Stomach (tissue), 9 donors: ENCODE data around the gene GRIK1. TPM values are rescaled to one million over a fixed set of nuclear protein-coding genes. Genes with fewer than 3 reads are reported as not detected.

ENCODE experiments used
- DNase-seq, 2 donors: peaks; one replicate each; pipeline versions ENCODE4 v3.0.0 to v3.0.0-alpha.2; 2013 to 2019
- H3K27ac ChIP-seq, 5 donors: fragments of 200-600 bp in 4 of 5; sonication (generic) in 4 of 5; one replicate each; pipeline ENCODE4 v1.5.1; 2013 to 2019; ENCODE audit warnings: mild to moderate bottlenecking in 1 of 5, moderate library complexity in 1 of 5
- H3K27me3 ChIP-seq, 3 donors: fragments of 200-600 bp; sonication (generic); one replicate each; pipeline ENCODE4 v1.5.1; 2017 to 2019; ENCODE audit warnings: mixed run types in 1 of 3
- H3K36me3 ChIP-seq, 4 donors: fragments of 200-600 bp; sonication (generic); 1 replicate in 3 of 4; 2 replicates in 1 of 4; pipeline ENCODE4 v1.5.1; 2016 to 2019
- H3K4me1 ChIP-seq, 4 donors: fragments of 200-600 bp; sonication (generic); one replicate each; pipeline ENCODE4 v1.5.1; 2016 to 2019
- H3K4me3 ChIP-seq, 4 donors: fragments of 200-600 bp; sonication (generic) in 3 of 4; one replicate each; pipeline ENCODE4 v1.5.1; 2016 to 2019; ENCODE audit warnings: mild to moderate bottlenecking in 1 of 4
- H3K9me3 ChIP-seq, 4 donors: fragments of 200-600 bp; sonication (generic); one replicate each; pipeline ENCODE4 v1.5.1; 2016 to 2019
- CTCF ChIP-seq, 7 experiments: fragments of 450-650 bp in 4 of 7; fragments of 200-600 bp in 3 of 7; sonication (generic) in 3 of 7; IDR thresholded peaks; one replicate each; pipeline ENCODE4 v1.5.1; 2016 to 2019; ENCODE audit warnings: antibody characterized with exemption in 7 of 7, control low read depth in 2 of 7, mild to moderate bottlenecking in 1 of 7
- EP300 ChIP-seq: sonication (generic); formaldehyde crosslinking; IDR thresholded peaks from one replicate; pipeline ENCODE4 v1.6.1; 2017; ENCODE audit warnings: antibody characterized with exemption
- POLR2A ChIP-seq, 4 donors: fragments of 450-650 bp; IDR thresholded peaks; one replicate each; pipeline ENCODE4 v1.6.1; 2016; ENCODE audit warnings: antibody characterized with exemption in 4 of 4, control low read depth in 2 of 4, mild to moderate bottlenecking in 1 of 4, moderate library complexity in 1 of 4
- POLR2AphosphoS5 ChIP-seq, 3 donors: sonication (generic); formaldehyde crosslinking; IDR thresholded peaks; one replicate each; pipeline ENCODE4 v1.6.1; 2016; ENCODE audit warnings: antibody characterized with exemption in 3 of 3
- WGBS, 5 donors: extraction: QIAGEN DNeasy Blood & Tissue Kit in 3 of 5; methylation state at CpG; one replicate each; pipeline versions ENCODE4 v1.1.5 to v1.1.7; 2013 to 2018; 5-methylcytosine and 5-hydroxymethylcytosine counted together
- intact Hi-C: fragments of 100-400 bp; cut with DNase I; formaldehyde crosslinking; loops from one replicate; pipeline ENCODE4 v1.15.1; 2023; ENCODE audit warnings: low total_unique reads
- polyA plus RNA-seq, 3 donors: library from polyadenylated mRNA; stranded (reverse); fragments of 200-250 nt; gene quantifications; one replicate each; pipeline ENCODE4 v1.2.3, GENCODE V29; 2013
- total RNA-seq, 5 donors: library from RNA; depleted of rRNA; stranded (reverse); fragments of >200 nt; gene quantifications; one replicate each; pipeline versions ENCODE4 v1.1.0 to v1.2.3, GENCODE V29; 2014 to 2016
- donor health status: healthy with polysubstance abuse.
- donor health status: Bipolar disorder and iron deficiency.
- donor health status: healthy.

Gene GRIK1
- total and polyA plus RNA-seq, 8 donors: 0.06 to 1.5 (median 0.66) TPM; not detected in 4

- TF ChIP-seq POLR2AphosphoS5 (IDR thresholded peaks at IDR 0.05): no peak
- TF ChIP-seq POLR2A (IDR thresholded peaks at IDR 0.05): no peak
- TF ChIP-seq EP300: no peak
- TF ChIP-seq CTCF (IDR thresholded peaks at IDR 0.05): no peak
- intact Hi-C loops: no loop called here
- no peak overlapping the region for H3K4me3 ChIP-seq
- H3K9me3 ChIP-seq: no peaks in the 10 kb centered on the region
- no peaks in the 10 kb centered on the region for H3K27me3 ChIP-seq
- H3K36me3 ChIP-seq: no peaks in the 10 kb centered on the region
- no peaks in the 10 kb centered on the region for H3K4me1 ChIP-seq
- no peak overlapping the region for H3K27ac ChIP-seq
- 91 to 97% (median 91%) methylated on average over 3 of the region's 3 CpGs for WGBS, 5 donors
- DNase-seq: no peak
These were observed 46.1 kb downstream of the GRIK1 start for GRCh38 chr21:29893687-29894086.

GRCh38 chr21:29892379-29892778 lies 47.4 kb downstream of the GRIK1 start:
- H3K36me3 ChIP-seq: no peaks in the 10 kb centered on the region
- intact Hi-C loops: no loop called here
- no peak for DNase-seq
- 72 to 88% (median 88%) methylated on average over 6 of the region's 6 CpGs for WGBS, 5 donors
- no peak overlapping the region for H3K27ac ChIP-seq
- TF ChIP-seq CTCF (IDR thresholded peaks at IDR 0.05) (no peak), EP300 (no peak), POLR2AphosphoS5 (IDR thresholded peaks at IDR 0.05) (no peak), POLR2A (IDR thresholded peaks at IDR 0.05) (no peak)
- H3K4me3 ChIP-seq: no peak overlapping the region
- H3K4me1 ChIP-seq: no peaks in the 10 kb centered on the region
- H3K27me3 ChIP-seq: no peaks in the 10 kb centered on the region
- no peaks in the 10 kb centered on the region for H3K9me3 ChIP-seq

- intact Hi-C loops: no loop called here
- WGBS, 5 donors: 51 to 72% (median 61%) methylated on average over 2 of the region's 2 CpGs
- no peak for TF ChIP-seq POLR2AphosphoS5 (IDR thresholded peaks at IDR 0.05)
- TF ChIP-seq POLR2A (IDR thresholded peaks at IDR 0.05): no peak
- no peak for TF ChIP-seq CTCF (IDR thresholded peaks at IDR 0.05)
- no peak for TF ChIP-seq EP300
These were observed 51.4 kb downstream of the GRIK1 start for GRCh38 chr21:29888437-29888836.

GRCh38 chr21:29887313-29888009 lies 52.3 kb downstream of the GRIK1 start:
- intact Hi-C loops: no loop called here
- Histone ChIP-seq H3K36me3 (no peaks in the 10 kb centered on the region), H3K4me1 (no peaks in the 10 kb centered on the region), H3K4me3 (no peak overlapping the region), H3K27me3 (no peaks in the 10 kb centered on the region), H3K27ac (no peak overlapping the region), H3K9me3 (no peaks in the 10 kb centered on the region)
- TF ChIP-seq POLR2A (IDR thresholded peaks at IDR 0.05) (no peak), POLR2AphosphoS5 (IDR thresholded peaks at IDR 0.05) (no peak), CTCF (IDR thresholded peaks at IDR 0.05) (no peak), EP300 (no peak)
- no peak for DNase-seq

More at GRCh38 chr21:29888437-29888836, 51.4 kb downstream of the GRIK1 start:
- Histone ChIP-seq H3K27ac (no peak overlapping the region), H3K27me3 (no peaks in the 10 kb centered on the region), H3K4me3 (no peak overlapping the region), H3K9me3 (no peaks in the 10 kb centered on the region), H3K4me1 (no peaks in the 10 kb centered on the region), H3K36me3 (no peaks in the 10 kb centered on the region)
- DNase-seq: no peak
